HG02943 (cell line): ENCODE data around the gene FNDC1.
A peak's percentile ranks its signal among the peaks of the same experiment; 100 is the strongest.
"Not testable (repeated sequence)": the region's sequence is repeated elsewhere in the genome, so short reads cannot be mapped to it uniquely, and the experiment has no call there.

Experiments used
- ATAC-seq: cut with Tn5 transposase; IDR thresholded peaks from one replicate; pipeline ENCODE4 v1.9.1; 2021; ENCODE audit warnings: mild to moderate bottlenecking, low read depth, moderate library complexity; ENCODE audit not compliant: unreplicated experiment

The FNDC1 gene

GRCh38 chr6:159169193-159169555 is at the start of gene FNDC1:
Gene FNDC1 (plus strand): TSS chr6:159169400. CDS start chr6:159169597, 197 bp downstream.
- no peak for ATAC-seq

DNA sequence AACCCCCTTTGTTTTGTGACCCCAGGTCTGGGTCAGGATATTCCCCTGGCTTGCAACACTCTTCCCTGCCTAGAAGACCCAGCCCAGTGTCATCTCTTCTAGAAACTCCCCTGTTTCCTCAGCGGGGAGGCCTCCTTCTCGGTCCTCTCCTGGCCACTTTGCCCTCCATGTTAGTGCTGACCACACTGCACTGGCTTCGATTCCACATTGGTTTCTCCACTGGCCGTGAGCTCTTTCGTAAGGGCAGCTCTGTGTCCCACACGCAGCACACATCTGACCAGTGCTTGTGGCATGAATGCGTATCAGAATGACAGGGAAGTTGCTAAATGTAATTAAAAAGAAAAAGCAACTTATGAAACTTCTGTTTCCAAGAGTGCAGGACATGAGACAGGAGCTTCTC is 49.4 kb upstream of the FNDC1 start:
- no peak for ATAC-seq

DNA sequence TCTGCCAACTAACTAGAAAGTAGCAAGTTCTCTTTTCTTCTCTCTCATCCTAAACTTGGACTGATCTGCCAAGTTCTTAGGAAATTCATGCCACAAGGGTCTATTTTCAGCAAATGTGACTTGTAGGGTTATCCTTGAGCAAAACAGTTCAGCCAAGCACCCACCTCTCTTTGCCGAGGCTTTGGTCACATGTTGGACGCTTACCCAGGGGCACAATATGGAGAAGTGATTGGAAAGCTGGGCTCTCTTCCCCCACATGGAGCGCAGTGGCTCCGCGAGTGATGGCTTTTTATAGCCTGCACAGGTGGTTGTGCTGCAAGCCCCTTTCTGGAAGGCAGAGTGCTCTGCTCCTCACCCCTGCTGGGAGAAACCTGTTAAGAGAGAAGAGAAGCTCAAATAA is 47.7 kb upstream of the FNDC1 start:
- no peak for ATAC-seq

- no peak for ATAC-seq
Measured at GRCh38 chr6:159122453-159122852, 46.7 kb upstream of the FNDC1 start.

DNA sequence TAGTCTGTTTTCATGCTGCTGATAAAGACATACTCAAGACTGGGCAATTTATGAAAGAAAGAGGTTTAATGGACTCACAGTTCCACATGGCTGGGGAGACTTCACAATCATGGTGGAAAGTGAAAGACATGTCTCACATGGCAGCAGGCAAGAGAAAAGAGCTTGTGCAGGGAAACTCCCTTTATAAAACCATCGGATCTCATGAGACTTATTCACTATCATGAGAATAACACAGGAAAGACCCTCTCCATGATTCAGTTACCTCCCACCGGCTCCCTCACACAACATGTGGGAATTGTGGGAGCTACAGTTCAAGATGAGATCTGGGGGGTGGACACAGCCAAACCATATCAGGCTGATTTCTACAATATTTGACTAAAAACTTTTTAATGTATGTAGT is 45.4 kb upstream of the FNDC1 start:
- ATAC-seq = not testable (repeated sequence)

GRCh38 chr6:159125014-159125609 is 44.1 kb upstream of the FNDC1 start:
- ATAC-seq = no peak

- ATAC-seq = no peak
Measured at GRCh38 chr6:159125951-159126352, 43.2 kb upstream of the FNDC1 start.

DNA sequence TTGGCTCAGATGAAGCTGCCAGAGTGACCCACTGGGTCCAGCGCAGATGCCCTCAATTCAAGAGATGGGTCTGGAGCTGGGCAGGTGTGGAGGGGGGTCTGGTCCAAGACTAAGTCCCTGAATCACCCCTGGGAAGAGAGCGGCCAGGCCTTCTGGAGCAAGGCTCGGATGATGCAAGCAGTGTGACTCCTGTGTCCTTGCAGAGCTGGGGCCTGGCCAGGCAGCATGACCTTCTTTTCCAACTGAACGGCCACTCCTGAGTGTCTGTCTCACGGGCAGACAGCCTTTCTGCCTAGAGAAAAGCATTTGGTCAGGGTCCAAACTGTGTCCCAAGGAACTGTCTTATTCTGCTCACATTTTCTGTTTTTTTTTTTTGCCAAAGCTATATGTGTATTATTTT is 42.6 kb upstream of the FNDC1 start:
- no peak for ATAC-seq

DNA sequence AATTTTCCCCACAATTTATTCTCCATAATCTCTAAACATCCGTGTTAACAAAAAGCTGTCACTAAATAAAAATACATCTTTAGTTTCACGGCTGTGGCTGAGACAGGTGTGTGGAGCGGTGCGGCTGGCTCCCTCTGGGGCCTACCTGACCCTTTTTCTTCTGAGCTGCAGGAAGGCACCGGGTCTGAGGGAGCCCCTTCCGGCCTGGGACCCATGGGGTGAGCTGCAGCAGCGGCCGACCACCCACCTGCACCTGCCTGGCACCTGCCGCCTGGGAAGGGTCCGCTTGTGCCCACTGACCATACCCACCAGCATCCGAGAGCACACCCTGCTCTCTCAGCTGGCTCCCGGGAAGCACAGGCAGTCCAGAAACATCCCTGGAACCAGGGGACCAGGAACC is 41.5 kb upstream of the FNDC1 start:
- no peak for ATAC-seq

- ATAC-seq = no peak
Measured at GRCh38 chr6:159128978-159129377, 40.2 kb upstream of the FNDC1 start.

GRCh38 chr6:159130846-159131245 is 38.4 kb upstream of the FNDC1 start:
- ATAC-seq = no peak

- ATAC-seq = no peak
Measured at GRCh38 chr6:159131709-159132108, 37.5 kb upstream of the FNDC1 start.

GRCh38 chr6:159132664-159133063 is 36.5 kb upstream of the FNDC1 start:
- ATAC-seq = no peak

GRCh38 chr6:159134701-159135364 is 34.4 kb upstream of the FNDC1 start:
- peak; percentile 79 for ATAC-seq

DNA sequence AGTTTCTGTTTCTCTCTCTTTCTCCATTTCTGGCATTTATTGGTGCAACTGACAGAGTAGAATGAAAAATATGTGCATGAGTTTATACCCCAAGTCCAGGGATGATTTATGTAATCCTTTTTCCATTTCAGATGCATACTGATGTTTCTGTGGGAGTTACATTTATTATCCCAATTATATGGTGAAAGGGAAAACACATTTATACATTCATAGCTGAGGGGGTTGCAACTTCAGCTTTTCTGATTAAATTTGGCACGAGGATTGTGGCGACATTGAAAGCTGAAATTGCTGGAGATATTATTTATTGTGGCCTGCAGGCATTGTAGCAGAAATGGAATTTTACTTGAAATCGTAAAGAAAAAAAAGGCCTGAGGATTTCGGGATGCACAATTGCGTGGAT is 31.5 kb upstream of the FNDC1 start:
- ATAC-seq = no peak

- no peak for ATAC-seq
Measured at GRCh38 chr6:159142531-159142930, 26.7 kb upstream of the FNDC1 start.

- no peak for ATAC-seq
Measured at GRCh38 chr6:159148641-159149040, 20.6 kb upstream of the FNDC1 start.

DNA sequence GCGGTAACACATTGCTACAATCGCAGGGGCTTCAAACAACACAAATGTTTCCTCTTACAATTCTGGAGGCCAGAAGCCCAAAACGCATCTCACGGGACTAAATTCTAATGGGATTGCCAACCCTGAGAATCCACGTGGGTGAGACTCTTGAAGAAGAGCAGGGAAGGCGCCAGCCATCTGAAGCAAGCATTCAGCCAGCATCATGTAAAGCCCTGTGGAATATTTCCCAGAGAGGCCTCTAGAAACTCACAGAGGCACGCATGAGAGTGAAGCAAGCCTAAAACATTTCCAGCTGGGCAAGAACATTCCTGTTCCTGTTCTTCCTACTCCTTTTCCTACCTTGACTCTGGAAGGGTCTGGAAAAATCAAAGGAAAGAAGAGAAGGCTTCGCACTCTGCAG is 19.6 kb upstream of the FNDC1 start:
- no peak for ATAC-seq

DNA sequence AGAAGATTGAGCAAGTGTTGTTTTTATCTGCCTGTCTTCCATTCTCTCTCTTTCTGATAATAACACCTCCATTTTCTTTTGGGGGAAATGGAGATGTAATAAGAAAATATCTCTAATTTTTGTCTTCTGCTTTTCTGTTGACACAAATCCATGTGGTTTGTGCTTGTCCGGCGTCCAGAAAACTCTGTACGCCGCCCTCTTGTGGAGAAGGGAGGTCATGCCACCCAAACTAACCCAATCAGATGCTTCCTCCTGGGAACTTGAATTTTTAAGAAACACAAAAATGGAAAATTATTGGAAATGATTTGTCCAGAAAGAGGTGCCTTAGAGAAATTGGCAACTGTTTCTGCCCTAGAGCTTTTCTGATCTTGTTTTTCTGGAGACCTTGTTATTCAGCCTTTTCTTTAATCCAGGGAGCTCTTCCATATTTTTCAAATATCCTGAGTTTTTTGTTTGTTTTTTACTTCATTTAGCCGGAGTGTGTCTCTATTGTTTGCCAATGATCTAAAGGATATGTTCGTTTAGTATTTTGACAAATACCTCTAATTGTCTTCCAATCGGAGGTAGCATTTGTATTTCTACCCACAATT is 17.8 kb upstream of the FNDC1 start:
- ATAC-seq = no peak

- no peak for ATAC-seq
Measured at GRCh38 chr6:159152041-159152440, 17.2 kb upstream of the FNDC1 start.

DNA sequence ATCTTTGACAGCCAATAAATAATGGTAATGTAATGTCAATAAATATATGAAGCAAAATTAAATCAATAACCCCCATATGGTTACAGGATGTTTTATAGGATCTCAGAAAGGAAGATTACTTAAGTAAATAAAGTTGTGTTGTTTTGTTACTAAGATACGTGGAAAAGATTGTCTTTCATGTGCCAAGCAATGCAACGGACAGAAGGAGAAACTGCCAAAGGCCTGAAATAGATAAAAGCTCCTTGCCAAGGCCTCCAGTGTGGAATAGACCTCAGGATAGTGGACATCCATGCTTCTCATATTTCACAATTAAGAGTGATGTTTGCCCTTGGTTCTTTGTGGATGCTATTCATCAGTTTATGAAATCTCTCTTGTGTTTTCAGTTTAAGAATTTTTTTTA is 16.4 kb upstream of the FNDC1 start:
- no peak for ATAC-seq

- no peak for ATAC-seq
Measured at GRCh38 chr6:159155679-159156078, 13.5 kb upstream of the FNDC1 start.
